ENCODE measurements around the gene UBASH3A. TPM values are rescaled to one million over a fixed set of nuclear protein-coding genes. Genes with fewer than 3 reads are reported as not detected.

UBASH3A gene
- total and polyA plus RNA-seq, 4 donors: 0.58 to 0.88 (median 0.67) TPM

GRCh38 chr21:42412636-42412933, 8.9 kb downstream of the UBASH3A start:
- 86 to 89% methylated on average over 5 of the region's 5 CpGs for WGBS, 2 donors
- Histone ChIP-seq H3K27me3 (ENCODE audit: control insufficient read depth in 3 of 3, insufficient read depth in 3 of 3, low read length in 2 of 3) (peaks cover 0 to 2% (median 0%) of the 10 kb centered on the region in 3 donors), H3K27ac (ENCODE audit: low read depth in 1 of 2, low read length in 1 of 2) (no peak overlapping the region), H3K9me3 (ENCODE audit: control insufficient read depth in 4 of 4, insufficient read depth in 3 of 4, low read length in 3 of 4) (peaks cover 0 to 2% (median 0%) of the 10 kb centered on the region in 4 donors), H3K9ac (ENCODE audit: insufficient read depth in 1 of 2, low read length in 2 of 2) (no peak overlapping the region), H3K4me1 (ENCODE audit: control insufficient read depth in 5 of 5, insufficient read depth in 5 of 5, low read length in 5 of 5) (peaks cover 0 to 8% (median 0%) of the 10 kb centered on the region in 5 donors), H3K36me3 (ENCODE audit: control insufficient read depth in 4 of 4, insufficient read depth in 4 of 4, low read length in 4 of 4) (no peaks in the 10 kb centered on the region), H3K4me3 (no peak overlapping the region)
- DNase-seq: no peak
- ATAC-seq (ENCODE audit: insufficient read depth, low FRiP score): no peak
- no peak for TF ChIP-seq CTCF (IDR thresholded peaks at IDR 0.05; ENCODE audit: control extremely low read depth, extremely low read depth)

- no peak for ATAC-seq (ENCODE audit: insufficient read depth, low FRiP score)
- Histone ChIP-seq H3K9me3 (ENCODE audit: control insufficient read depth in 4 of 4, insufficient read depth in 3 of 4, low read length in 3 of 4) (peaks cover 0 to 2% (median 0%) of the 10 kb centered on the region in 4 donors), H3K9ac (ENCODE audit: insufficient read depth in 1 of 2, low read length in 2 of 2) (no peak overlapping the region), H3K27me3 (ENCODE audit: control insufficient read depth in 3 of 3, insufficient read depth in 3 of 3, low read length in 2 of 3) (peaks cover 0 to 2% (median 0%) of the 10 kb centered on the region in 3 donors), H3K36me3 (ENCODE audit: control insufficient read depth in 4 of 4, insufficient read depth in 4 of 4, low read length in 4 of 4) (no peaks in the 10 kb centered on the region), H3K4me1 (ENCODE audit: control insufficient read depth in 5 of 5, insufficient read depth in 5 of 5, low read length in 5 of 5) (peaks cover 0 to 8% (median 0%) of the 10 kb centered on the region in 5 donors), H3K4me3 (no peak overlapping the region), H3K27ac (ENCODE audit: low read depth in 1 of 2, low read length in 1 of 2) (no peak overlapping the region)
- WGBS, 2 donors: 87 to 94% methylated on average over 14 of the region's 14 CpGs
- DNase-seq: no peak
- no peak for TF ChIP-seq CTCF (IDR thresholded peaks at IDR 0.05; ENCODE audit: control extremely low read depth, extremely low read depth)
Observed at GRCh38 chr21:42413093-42413492, 9.4 kb downstream of the UBASH3A start.

- WGBS, 2 donors: 90 to 92% methylated on average over 4 of the region's 4 CpGs
- no peak for DNase-seq
- H3K36me3 ChIP-seq (ENCODE audit: control insufficient read depth in 4 of 4, insufficient read depth in 4 of 4, low read length in 4 of 4): no peaks in the 10 kb centered on the region
Observed at GRCh38 chr21:42413500-42413899, 9.8 kb downstream of the UBASH3A start.

More at GRCh38 chr21:42413500-42413899, 9.8 kb downstream of the UBASH3A start:
- peaks cover 0 to 4% (median 0%) of the 10 kb centered on the region in 4 donors for H3K9me3 ChIP-seq (ENCODE audit: control insufficient read depth in 4 of 4, insufficient read depth in 3 of 4, low read length in 3 of 4)
- no peak overlapping the region for H3K4me3 ChIP-seq
- H3K27ac ChIP-seq (ENCODE audit: low read depth in 1 of 2, low read length in 1 of 2): no peak overlapping the region
- peaks cover 0 to 8% (median 0%) of the 10 kb centered on the region in 5 donors for H3K4me1 ChIP-seq (ENCODE audit: control insufficient read depth in 5 of 5, insufficient read depth in 5 of 5, low read length in 5 of 5)
- no peak for TF ChIP-seq CTCF (IDR thresholded peaks at IDR 0.05; ENCODE audit: control extremely low read depth, extremely low read depth)
- no peak overlapping the region for H3K9ac ChIP-seq (ENCODE audit: insufficient read depth in 1 of 2, low read length in 2 of 2)
- H3K27me3 ChIP-seq (ENCODE audit: control insufficient read depth in 3 of 3, insufficient read depth in 3 of 3, low read length in 2 of 3): peaks cover 0 to 2% (median 0%) of the 10 kb centered on the region in 3 donors
- no peak for ATAC-seq (ENCODE audit: insufficient read depth, low FRiP score)
